ENCODE measurements around the gene DCAF7.

Gene DCAF7

GRCh38 chr17:63634163-63634562 is 83.9 kb downstream of the DCAF7 start:
- DNase-seq = peak; percentile 19

- peak; percentile 14 for DNase-seq
Observed at GRCh38 chr17:63634816-63635215, 84.5 kb downstream of the DCAF7 start.

GRCh38 chr17:63635290-63635689 is 85.0 kb downstream of the DCAF7 start:
- DNase-seq = no peak

GRCh38 chr17:63635787-63636186 is 85.5 kb downstream of the DCAF7 start:
- DNase-seq = no peak

GRCh38 chr17:63639125-63639524 is 88.8 kb downstream of the DCAF7 start:
- DNase-seq = no peak

GRCh38 chr17:63640038-63640437 is 89.8 kb downstream of the DCAF7 start:
- DNase-seq = no peak

GRCh38 chr17:63641692-63642448 is 91.6 kb downstream of the DCAF7 start:
- no peak for DNase-seq
